Measurements from ENCODE around the gene CHMP3.

The CHMP3 gene

GRCh38 chr2:86520153-86520552, 43.1 kb downstream of the CHMP3 start:
- TF ChIP-seq GATA2 (IDR thresholded peaks at IDR 0.05; ENCODE audit: low read depth, low read length) (no peak), GATA3 (IDR thresholded peaks at IDR 0.05; ENCODE audit: low read depth, low read length) (no peak)

GRCh38 chr2:86519349-86519748, 43.9 kb downstream of the CHMP3 start:
- TF ChIP-seq GATA3 (IDR thresholded peaks at IDR 0.05; ENCODE audit: low read depth, low read length) (no peak), GATA2 (IDR thresholded peaks at IDR 0.05; ENCODE audit: low read depth, low read length) (no peak)

- TF ChIP-seq GATA3 (IDR thresholded peaks at IDR 0.05; ENCODE audit: low read depth, low read length), result no peak
- TF ChIP-seq GATA2 (IDR thresholded peaks at IDR 0.05; ENCODE audit: low read depth, low read length), result no peak
Observed at GRCh38 chr2:86518481-86518880, 44.8 kb downstream of the CHMP3 start.

GRCh38 chr2:86513948-86514660, 49.1 kb downstream of the CHMP3 start:
- TF ChIP-seq GATA3 (IDR thresholded peaks at IDR 0.05; ENCODE audit: low read depth, low read length) (no peak), GATA2 (IDR thresholded peaks at IDR 0.05; ENCODE audit: low read depth, low read length) (no peak)

- TF ChIP-seq GATA3 (IDR thresholded peaks at IDR 0.05; ENCODE audit: low read depth, low read length) (no peak), GATA2 (IDR thresholded peaks at IDR 0.05; ENCODE audit: low read depth, low read length) (no peak)
Observed at GRCh38 chr2:86512892-86513291, 50.4 kb downstream of the CHMP3 start.

- no peak for TF ChIP-seq GATA3 (IDR thresholded peaks at IDR 0.05; ENCODE audit: low read depth, low read length)
- no peak for TF ChIP-seq GATA2 (IDR thresholded peaks at IDR 0.05; ENCODE audit: low read depth, low read length)
Observed at GRCh38 chr2:86512034-86512433, 51.2 kb downstream of the CHMP3 start.

GRCh38 chr2:86510436-86510933, 52.8 kb downstream of the CHMP3 start:
- TF ChIP-seq GATA2 (IDR thresholded peaks at IDR 0.05; ENCODE audit: low read depth, low read length) (no peak), GATA3 (IDR thresholded peaks at IDR 0.05; ENCODE audit: low read depth, low read length) (no peak)

GRCh38 chr2:86507600-86507999, 55.6 kb downstream of the CHMP3 start:
- no peak for TF ChIP-seq GATA2 (IDR thresholded peaks at IDR 0.05; ENCODE audit: low read depth, low read length)
- TF ChIP-seq GATA3 (IDR thresholded peaks at IDR 0.05; ENCODE audit: low read depth, low read length), result no peak

GRCh38 chr2:86500325-86501083, 62.7 kb downstream of the CHMP3 start:
- TF ChIP-seq GATA2 (IDR thresholded peaks at IDR 0.05; ENCODE audit: low read depth, low read length) (no peak), GATA3 (IDR thresholded peaks at IDR 0.05; ENCODE audit: low read depth, low read length) (no peak)

GRCh38 chr2:86499326-86499725, 63.9 kb downstream of the CHMP3 start:
- no peak for TF ChIP-seq GATA3 (IDR thresholded peaks at IDR 0.05; ENCODE audit: low read depth, low read length)
- TF ChIP-seq GATA2 (IDR thresholded peaks at IDR 0.05; ENCODE audit: low read depth, low read length), result no peak

- no peak for TF ChIP-seq GATA3 (IDR thresholded peaks at IDR 0.05; ENCODE audit: low read depth, low read length)
- no peak for TF ChIP-seq GATA2 (IDR thresholded peaks at IDR 0.05; ENCODE audit: low read depth, low read length)
Observed at GRCh38 chr2:86498468-86499260, 64.6 kb downstream of the CHMP3 start.

- TF ChIP-seq GATA2 (IDR thresholded peaks at IDR 0.05; ENCODE audit: low read depth, low read length) (no peak), GATA3 (IDR thresholded peaks at IDR 0.05; ENCODE audit: low read depth, low read length) (no peak)
Observed at GRCh38 chr2:86492048-86492453, 71.2 kb downstream of the CHMP3 start.

GRCh38 chr2:86491088-86491487, 72.2 kb downstream of the CHMP3 start:
- TF ChIP-seq GATA2 (IDR thresholded peaks at IDR 0.05; ENCODE audit: low read depth, low read length) (no peak), GATA3 (IDR thresholded peaks at IDR 0.05; ENCODE audit: low read depth, low read length) (no peak)

GRCh38 chr2:86490245-86490644, 73.0 kb downstream of the CHMP3 start:
- no peak for TF ChIP-seq GATA2 (IDR thresholded peaks at IDR 0.05; ENCODE audit: low read depth, low read length)
